HK-2 (cell line): ENCODE data around the gene TUBB2B.
"Not testable (repeated sequence)": the region's sequence is repeated elsewhere in the genome, so short reads cannot be mapped to it uniquely, and the experiment has no call there.

Source experiments
- DNase-seq: peaks from one replicate; pipeline ENCODE4 v3.0.0-alpha.2; 2018; ENCODE audit not compliant: unreplicated experiment

TUBB2B gene

DNA sequence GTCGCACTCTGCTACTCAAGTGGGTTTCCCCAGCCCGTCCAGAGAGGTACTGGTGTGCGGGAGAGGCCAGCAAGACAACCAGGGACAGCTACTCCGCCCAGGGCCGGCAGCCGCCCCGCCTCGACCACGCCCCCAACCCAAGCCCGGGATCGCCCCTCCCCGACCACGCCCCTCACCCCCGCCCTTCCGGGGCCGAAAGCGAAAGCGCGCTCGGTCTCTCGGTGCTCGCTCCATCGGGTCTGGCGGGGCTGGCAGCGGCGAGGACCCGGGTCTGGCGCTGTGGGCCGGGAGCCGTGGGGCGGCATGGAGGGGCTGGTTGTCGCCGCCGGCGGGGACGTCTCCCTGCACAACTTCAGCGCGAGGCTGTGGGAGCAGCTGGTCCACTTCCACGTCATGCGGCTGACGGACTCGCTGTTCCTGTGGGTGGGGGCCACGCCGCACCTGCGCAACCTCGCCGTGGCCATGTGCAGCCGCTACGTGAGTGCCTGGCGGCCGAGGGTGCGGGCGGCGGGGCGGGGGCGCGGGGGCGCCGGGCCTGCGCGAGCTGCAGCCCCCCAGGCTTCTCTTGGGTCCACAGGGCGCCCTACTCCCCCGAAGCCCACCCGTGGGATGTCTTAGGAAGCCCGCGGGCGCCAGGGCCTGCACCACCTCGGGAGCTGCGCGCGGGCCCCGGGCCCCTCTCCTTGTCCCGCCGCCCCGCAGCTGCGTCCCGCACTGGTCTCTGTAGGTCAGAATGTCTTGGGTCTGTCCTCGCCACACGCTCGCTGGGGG, 31.5 kb upstream of the TUBB2B start, which contains the start of gene PSMG4:
TSS of gene PSMG4 (plus strand) at position 228 of the 771 bp plus-strand sequence. CDS start at position 304, 76 bp downstream.
- DNase-seq: peak; percentile 97

DNA sequence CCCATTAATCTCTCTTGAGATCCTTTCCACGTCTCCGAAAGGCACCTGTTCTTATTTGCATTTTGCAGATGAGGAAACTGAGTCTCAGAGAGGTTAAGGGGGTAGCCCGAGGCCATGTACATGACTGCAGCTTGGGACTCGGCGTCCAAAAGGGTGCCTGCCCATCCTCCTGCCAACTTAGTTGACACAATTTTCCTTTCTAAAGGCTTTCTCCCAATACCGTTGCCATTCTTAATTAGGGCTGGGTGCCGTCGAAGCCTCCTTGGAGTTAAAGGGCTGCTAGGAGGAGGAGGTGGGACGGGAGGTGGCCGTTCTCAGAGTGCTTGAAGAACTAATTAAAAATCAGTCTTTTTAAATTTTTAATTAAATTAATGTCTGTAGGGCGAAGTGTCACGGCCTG, 30.7 kb upstream of the TUBB2B start:
- no peak for DNase-seq

DNA sequence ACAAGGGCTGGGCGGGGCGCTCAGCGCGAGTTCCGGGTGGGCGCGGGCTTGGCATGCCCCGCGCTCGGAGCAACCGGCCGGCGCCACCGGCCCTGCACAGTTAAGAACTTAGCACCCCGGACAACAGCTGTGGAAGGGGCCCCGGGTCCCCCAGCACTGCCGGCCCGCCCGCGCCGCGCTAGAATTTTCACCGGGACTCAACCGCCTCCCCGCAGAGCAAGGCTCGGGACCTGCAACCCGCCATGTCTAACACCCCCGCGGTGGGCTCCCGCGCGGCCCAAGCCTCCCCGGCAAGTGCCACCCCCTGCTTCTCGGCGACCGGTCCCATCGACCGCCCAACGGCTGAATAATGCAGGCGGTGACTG, 26.1 kb upstream of the TUBB2B start:
- no peak for DNase-seq

DNA sequence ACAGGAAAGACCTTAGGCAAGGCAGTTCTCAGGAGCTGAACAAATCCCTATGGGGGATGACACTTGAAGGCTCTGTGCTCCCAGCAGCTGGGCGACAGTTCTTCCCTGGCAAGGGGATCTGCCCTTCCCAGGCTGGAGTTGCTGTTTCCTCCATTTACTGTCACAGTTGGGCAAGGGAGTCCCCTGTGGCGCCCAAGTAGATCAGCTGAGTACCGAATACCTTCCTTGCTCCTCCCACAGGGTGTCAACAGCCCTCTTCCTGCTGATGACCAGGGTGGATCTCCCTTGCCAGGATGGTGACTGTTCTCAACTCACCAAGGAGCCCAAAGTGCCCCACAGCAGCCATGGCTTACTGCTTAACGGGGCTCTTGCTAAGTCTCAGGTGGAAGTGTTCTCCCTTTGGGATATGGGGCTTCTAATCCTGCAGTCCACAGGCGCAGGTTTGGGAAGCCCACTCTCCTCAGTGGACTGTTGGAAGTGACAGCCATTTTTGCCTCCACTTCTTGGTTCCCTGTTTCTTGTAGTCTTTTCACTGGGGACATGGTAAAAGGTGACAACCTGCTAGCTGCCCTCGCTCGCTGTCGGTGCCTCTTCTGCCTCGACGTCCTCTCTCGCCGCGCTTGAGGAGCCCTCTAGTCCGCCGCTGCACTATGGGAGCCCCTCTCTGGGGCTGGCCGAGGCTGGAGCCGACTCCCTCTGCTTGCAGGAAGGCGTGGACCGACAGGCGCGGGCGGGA, 25.6 kb upstream of the TUBB2B start:
- no peak for DNase-seq

DNA sequence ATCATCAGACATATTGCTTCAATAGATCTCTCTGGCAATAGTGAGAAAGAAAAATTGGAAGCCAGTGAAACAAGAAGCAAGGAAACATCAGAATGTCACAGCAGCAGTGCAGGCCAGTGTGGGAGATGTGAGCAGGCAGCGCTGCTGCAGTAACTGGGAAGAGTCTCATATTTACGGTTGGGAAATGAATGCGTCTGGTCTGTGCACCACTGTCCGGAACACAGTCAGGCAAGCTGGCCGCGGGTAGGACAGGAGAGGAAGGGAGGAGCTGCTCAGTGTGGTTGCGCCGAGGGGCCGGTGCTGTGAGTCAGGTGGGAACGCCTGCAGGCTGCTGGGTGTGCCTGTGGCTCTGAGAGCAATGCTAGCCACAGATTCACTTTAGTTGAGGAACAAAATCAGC, 24.9 kb upstream of the TUBB2B start:
- no peak for DNase-seq

DNA sequence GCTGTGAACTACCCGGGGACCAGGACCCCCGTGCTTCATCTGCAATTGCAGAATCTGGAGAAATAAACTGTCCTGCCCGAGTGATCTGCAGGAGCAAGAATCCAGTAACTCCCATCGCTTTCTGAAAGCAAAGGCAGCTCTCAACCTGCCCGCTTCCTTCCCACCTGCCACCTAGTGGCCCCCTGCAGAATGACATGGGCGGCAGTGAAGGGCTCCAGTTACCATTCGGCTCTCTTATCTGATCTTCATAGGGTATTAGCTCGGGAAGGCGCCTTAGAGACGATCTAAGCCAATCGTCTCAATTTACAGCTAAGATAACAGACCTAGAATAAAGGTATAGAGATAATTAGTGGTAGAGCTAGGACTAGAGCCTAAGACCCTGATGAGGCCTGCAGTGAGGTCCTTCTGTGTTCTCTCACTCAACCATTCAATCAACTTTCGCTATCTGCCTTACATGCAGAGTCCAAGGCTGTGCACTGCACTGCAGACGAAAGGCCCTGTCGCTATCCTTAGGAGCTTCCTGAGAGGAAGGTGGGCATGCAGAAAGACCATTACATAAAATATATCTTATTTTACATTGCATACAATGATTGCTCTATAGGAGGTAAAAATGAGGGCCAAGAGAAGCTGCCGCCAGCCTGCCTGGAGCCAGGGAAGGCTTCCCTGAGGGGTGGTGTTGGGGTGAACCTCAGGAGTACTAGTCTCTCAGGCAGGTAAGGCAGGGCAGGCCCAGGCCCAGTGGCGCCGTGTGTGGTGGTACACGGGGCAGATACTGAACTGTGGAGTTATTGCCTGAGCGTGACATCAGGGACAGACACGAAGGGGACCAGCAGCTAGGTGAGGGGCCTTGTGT, 24.2 kb upstream of the TUBB2B start:
- peak; percentile 81 for DNase-seq

DNA sequence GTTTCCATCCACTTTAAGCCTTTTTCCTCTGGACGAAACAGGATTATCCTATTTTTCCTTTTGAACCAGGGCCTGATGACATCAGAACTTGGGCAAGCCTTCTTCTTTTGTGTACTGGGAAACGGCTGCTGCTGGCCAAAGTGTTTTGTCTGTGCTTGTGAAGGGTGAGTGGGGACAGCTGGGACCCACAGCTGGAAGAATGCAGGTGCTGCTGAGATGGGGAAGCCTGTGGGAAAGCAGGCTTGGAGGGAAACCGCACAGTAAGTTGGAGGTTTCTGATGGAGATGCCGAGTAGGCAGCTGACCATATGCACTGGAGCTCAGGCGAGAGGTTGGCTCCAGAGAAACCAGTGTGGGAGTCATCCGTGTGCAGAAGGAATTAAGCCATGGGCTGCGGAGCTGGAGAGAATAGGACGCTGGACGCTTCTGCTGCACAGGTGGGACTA, 22.8 kb upstream of the TUBB2B start:
- DNase-seq: no peak

DNA sequence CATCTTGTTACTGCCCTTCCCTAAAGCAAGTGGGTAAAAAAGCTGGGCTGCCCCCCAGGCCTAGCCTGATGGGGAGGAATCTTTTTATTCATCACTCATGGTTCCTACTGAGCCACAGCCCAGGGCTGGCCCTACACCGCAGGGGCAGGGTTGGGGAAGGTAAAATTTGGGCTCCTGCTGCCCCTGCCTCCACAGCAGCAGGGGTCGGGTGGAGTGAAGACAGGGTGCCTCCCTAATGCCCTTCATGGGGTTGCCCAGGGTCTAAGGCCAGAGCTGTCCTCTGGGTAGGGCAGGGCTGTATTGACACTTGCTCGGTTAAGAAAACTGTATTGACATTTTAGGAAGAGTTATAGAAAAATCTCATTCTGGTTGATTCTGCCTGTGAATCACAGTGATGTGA, 22.4 kb upstream of the TUBB2B start:
- no peak for DNase-seq

DNA sequence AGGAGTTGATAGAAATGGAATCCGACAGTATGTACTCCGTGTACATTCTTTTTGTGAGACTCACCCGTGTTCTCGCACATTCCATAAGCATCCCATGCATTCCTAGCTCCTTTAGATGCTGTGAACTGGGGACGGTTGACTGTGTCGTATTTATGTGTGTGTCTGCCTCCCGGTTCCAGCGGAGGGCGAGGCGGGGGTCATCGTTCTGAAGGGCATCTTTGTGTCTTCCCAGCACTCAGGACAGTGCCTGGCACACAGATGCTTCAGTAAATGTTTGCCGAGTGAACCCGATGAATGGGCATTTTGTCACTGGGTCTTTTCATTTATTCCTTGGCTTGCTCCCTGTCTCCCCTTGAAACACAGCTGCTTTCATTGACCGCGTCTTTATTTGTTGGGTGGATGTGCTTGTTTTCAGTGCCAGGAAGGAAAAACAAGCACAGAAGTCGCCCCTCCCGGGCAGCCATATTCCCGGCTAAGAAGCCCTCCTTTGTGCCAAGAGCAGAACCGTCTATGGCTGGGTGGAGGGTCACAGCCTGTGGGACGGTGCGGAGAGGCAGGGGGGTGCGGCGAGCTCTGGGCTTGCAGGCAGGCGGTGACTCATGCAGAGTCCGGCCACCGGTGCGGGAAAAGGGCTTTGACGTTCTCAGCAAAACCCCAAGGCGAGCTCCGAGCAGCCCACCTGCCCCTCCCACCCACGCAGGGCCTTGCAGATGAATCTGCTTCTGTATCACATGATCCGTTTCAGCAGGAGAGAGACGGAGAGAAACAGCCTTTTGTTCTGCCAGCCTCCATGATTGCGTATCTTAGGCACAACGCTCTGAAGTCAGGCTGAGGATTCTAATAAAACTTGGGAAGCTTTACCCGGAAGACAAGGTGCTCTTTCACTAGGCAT, 20.0 kb upstream of the TUBB2B start:
- peak; percentile 18 for DNase-seq

DNA sequence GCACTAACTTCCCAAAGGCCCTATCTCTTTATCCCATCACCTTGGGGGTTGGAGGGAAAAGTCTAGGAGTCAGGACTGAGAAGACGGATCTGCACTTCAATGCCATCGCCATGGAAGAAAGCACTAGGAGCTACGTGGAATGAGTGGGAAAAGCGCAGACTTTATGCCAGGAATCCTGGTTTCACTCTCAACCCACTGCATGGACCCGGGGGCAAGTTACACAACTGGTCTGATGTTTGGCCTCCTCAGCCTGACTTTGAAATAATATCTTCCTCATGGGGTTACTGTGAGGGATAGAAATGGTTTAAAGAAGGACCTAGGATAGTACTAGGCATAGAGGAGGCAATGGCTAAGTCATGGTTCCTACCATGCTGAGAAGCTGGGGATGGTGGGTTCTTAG, 17.8 kb upstream of the TUBB2B start:
- no peak for DNase-seq

DNA sequence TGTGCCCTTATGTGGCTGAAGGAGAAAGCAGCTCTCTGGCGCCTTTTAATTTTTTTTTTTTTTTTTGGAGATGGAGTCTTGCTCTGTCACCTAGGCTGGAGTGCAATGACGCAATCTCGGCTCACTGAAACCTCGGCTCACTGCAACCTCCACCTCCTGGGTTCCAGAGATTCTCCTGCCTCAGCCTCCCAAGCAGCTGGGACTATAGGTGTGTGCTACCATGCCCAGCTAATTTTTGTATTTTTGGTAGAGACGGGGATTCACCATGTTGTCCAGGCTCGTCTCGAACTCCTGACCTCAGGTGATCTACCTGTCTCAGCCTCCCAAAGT, 17.3 kb upstream of the TUBB2B start:
- not testable (repeated sequence) for DNase-seq

DNA sequence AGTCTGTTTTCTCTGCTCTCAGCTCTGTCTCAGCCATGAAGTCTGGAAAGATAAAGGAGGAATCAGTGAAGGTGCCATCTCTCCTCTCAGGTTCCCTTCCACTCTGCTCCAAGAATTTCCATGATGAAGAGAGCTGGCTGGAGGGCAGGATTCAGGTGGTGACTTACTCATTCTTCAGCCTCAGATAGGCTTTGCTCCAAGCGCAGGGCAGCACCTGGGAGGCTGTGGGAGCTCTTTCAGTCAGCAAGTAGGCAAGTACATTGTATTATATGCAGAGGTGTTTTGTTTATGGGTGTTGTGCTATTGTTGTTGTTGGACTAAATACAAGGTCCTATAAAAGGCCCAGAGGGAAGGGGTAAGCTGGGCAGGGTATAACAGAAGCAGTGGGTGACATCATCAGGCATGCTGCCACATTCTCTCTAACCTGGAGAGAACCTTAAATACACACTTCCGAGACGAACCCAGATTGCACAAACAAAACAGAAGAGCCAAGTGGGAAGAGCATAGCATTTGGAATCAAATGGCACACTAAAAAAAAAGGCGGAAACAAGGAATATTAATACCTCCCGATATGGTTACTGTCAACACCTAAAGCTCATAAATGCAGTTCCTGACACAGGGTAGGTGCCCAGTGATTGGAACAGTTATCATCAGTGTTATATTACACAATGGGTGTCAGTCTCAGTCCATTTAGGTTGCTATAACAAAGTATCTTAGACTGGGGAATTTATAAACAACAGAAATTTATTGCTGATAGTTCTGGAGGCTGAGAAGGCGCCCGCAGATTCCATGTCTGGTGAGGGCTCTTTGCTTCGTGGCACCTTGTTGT, 16.8 kb upstream of the TUBB2B start:
- DNase-seq: no peak

DNA sequence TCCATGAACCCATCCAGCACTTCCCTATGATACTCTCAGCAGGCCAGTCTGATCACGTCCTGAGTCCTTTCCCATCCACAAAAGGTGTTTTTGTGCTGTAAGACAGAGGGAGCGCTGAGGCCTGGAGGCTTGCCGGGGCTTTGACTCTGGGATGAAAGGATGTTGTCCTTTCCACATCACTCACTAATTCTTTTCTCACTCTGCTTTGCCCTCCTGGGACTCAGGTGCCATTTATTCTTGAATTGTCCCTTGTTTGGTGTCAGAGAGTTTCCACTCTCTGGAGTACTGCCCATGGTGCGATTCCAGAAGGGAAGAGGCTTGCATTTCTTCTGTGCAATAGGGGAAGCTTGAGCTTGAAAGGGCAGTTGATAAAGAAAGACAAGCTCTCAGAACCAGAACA, 15.3 kb upstream of the TUBB2B start:
- no peak for DNase-seq

DNA sequence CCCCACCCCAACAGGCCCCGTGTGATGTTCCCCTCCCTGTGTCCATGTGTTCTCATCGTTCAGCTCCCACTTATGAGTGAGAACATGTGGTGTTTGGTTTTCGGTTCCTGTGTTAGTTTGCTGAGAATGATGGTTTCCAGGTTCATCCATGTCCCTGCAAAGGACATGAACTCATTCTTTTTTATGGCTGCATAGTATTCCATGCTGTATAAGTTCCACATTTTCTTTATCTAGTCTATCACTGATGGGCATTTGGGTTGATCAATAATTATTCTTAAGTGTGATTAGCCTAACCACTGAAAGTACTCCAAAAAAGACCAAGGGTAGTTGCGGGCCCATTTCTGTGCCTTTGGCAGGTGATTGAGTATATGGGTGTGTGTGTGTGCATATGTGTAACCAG, 14.3 kb upstream of the TUBB2B start:
- DNase-seq: not testable (repeated sequence)

DNA sequence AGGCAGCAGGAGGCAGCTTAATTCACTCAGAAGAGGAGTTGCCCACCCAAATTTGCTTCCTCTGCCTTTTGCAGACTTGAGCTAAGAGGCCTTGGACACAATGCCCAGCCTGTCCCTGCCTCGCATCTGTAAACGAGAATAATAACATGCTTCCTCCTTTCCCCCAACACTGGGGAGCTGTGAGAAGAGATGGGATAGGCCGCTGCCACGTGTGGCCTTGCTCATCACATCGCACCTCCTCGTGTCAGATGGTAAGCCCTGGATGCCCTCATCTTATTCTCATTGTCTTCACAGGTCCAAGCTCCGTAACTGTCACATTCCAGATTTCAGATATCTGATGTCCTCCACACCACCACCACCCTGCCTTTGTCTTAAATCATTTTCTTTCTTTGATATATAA, 13.1 kb upstream of the TUBB2B start:
- DNase-seq: no peak

DNA sequence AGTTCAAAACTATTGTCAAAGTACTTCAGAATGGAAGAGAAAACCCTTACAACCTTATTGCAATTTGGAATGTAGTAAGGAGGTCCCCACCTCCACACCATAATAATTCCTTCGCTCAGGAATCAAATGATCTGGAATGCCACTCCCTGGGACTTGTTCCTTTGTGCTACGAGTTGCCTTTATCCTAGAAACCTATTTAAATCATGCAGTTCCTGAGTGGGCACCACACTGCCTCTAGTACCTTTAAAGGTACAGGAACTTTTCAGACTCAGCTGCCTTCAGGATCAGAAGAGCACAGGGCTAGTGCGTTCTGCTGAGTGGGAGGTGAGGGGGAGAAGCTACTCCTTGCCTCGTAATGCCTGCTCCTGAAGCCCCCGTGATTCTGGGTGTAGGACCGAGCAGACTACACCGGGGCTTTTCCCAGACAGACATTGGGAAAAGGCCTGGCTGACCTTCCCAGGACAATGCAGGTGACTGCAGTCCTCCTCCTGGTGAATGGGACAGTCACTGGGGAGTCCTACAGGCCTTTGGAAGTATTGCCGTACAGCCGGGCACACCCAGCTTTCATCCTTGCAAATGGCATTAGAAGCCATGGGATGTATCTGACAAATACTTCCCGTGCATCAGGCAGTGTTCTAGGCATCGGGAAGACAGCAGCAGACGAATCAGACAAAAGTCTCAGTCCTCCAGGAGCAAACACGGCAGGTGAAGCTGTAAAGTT, 11.8 kb upstream of the TUBB2B start:
- DNase-seq: no peak

DNA sequence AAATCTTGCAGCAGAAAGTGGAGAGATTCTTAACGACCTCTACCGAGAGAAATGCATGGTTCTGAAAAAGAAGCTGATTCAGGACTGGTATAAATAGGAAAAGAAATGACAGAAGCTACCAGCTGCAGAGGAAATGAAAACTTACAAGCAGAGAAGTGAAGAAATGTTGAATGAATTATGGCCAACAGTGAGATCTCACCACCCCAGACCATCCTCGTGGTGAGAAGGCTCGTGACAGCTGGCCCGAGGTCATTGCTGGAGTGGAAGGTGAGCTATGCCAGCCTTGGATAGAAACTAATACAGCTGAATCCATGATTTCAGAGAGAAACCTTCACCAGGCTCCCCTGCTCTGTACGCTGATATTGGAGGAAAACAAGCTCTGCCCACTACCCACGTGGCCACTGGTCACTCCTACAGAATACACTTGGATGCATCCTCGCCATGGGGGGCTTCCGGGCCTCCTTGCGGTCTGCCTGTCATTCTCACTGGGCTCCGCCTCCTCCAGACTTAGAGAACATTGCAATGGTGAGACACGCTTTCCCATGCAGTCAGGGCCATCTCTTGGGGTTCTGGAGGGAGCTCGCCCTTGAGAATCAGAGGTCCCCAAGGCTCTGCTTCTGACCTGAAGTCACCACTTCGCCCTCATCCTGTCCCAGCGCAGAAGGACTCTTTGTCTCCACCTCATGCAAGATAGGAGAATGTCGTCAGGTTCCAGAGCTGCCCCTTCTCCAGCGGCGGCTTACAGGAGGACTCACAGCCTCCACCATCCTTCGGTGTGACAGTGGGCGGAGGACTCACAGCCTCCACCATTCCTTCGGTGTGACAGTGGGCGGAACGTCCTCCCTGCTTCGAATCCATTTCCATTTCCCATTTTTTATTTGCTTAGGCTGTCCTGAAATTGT, 10.6 kb upstream of the TUBB2B start:
- DNase-seq: no peak

DNA sequence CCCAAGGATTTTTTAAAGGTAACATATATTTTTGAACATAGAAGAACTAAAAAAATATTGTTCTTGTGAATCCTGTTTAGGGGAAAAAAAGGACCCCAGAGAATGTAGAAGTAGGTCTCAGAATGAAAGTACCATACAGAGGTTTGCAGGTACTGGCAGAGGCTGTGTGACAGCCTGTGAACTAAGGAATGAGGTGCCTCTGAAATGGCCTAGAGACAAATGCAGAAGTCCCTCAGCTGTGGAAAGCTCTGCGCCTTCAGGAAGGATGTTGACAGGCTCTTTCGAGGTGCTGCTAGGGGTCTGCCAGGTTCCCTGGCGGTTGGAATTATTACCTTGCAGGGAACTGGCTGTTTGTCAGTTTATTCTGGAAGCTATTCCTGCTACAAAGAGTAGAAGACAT, 8.6 kb upstream of the TUBB2B start:
- DNase-seq: no peak

DNA sequence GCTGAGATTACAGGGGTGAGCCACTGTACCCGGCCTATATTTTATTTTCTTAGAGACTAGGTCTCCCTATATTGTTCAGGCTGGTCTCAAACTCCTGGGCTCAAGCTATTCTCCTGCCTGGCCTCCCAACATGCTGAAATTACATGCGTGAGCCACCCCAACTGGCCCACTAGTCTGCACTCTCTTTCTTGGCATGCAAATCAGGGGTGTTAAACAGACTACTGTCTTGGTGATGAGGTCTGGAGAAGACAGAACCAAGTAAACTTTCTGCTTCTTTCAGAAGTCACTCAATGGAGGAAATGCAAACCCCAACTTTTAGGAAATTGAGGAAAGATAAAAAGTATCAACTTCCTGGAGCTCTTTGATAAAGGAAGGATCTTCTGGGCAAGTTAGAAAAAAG, 8.0 kb upstream of the TUBB2B start:
- no peak for DNase-seq
